Measurements from ENCODE around the gene SPATA18.
"Not testable (repeated sequence)": the region's sequence is repeated elsewhere in the genome, so short reads cannot be mapped to it uniquely, and the experiment has no call there.

Gene SPATA18

GRCh38 chr4:52054254-52054653 lies 3.1 kb downstream of the SPATA18 start:
- DNase-seq: no peak

DNA sequence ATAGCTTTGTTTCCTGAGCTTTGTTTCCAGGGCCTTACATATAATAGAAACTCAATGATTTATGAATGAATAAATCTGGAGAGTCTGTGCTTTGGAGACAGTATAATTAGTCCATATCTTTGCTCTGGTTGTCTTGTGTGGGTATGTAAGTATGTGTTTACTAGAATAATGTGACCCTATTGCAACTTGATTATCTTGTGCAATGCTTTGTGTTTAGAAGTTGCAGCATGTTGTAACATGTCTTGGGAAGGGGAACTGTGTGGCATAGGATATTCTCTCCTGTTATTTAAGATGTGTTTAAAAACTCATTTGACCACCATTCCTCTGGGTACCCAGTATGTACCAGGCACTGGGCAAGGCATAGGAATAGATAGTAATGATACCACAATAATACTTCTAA lies 6.1 kb downstream of the SPATA18 start:
- no peak for DNase-seq

DNA sequence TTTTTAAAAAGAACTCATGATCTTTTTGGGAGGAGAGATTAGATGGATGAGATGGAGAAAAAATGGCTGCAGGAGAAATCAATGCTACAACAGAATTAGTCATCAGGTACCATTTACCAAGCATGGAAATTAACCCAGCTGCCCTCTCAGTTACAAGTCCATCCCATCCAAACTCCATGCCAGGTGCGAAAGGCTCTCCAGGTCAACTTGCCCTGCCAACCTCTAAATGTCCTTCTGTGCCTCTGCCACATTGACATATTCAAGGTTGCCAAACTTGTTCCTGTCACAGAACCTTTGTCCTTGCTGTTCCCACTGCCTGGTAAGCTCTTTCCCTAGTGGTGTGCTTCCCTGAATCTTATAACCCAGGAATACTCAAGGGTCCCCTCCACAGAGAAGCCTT lies 7.2 kb downstream of the SPATA18 start:
- DNase-seq: no peak

DNA sequence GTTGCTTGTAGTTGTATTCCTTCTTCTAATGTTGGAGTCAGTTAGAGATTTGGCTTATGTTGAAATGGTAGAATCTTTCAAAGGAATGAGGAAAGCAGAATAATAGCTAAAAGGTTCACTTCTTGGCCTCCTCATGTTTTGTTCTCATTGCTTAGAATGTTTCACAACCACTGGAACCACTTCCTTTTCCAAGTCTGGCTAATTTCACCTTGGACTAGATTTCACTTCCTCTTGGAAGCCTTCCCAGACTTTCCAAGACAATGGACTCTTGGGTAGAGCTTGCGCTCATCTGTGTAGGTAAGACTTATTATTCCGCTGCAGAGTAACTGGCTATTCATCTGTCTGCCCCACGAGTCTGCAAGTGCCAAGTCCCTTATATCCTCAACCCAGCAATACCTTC lies 8.3 kb downstream of the SPATA18 start:
- no peak for DNase-seq

GRCh38 chr4:52069571-52069970 lies 18.5 kb downstream of the SPATA18 start:
- DNase-seq: no peak

GRCh38 chr4:52071791-52072546 lies 20.9 kb downstream of the SPATA18 start:
- DNase-seq: no peak

DNA sequence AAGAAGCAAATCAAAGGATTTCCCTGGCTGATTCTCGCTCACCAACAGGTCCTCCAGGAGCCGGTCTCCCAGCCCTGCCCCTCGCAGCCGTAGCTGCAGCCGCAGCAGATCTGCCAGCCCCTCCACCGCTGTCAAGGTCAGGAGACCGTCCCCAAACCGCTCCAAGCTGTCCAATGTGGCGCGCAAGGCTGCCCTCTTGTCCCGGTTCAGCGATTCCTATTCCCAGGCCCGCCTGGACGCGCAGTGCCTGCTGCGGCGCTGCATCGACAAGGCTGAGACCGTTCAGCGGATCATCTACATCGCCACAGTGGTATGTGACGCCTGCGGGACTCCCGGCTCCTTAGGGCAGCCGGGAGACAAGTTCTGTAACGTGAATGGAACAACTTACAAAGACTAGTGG lies 25.6 kb downstream of the SPATA18 start:
- DNase-seq: no peak

DNA sequence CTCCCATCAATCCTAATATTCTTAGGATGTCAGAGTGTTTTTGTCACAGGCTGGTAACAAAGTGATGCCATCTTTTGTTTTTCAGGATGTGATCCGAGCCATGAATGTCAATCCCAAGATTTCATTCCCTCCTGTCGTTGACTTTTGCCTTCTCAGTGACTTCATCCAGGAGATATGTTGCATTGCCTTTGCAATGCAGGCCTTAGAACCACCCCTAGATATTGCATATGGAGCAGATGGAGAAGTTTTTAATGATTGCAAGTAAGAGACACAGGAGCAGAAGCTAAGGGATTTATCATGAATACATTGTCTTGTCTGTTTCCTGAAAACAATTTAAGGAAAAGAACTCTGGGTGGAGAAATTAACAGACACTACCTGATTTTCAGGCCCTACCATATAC lies 28.6 kb downstream of the SPATA18 start:
- no peak for DNase-seq

DNA sequence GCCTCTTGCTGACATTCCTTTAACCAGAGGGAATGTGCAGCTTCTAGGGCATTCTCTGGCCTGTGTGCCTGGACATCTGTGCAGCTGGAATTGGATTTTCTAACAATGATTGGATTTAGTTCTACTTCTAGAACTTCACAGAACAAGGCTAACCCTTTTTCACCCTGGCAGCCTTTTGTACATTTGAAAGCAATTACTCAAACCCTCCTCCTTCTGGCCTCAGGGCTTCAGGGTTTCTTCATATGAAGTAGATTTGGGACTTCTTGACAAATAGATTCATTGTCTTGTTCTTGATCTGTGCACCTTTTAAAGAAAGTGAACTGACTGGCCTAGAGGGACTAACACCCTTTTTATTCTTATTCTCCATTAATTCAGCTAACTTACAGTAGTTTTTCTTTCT lies 30.1 kb downstream of the SPATA18 start:
- DNase-seq: no peak

DNA sequence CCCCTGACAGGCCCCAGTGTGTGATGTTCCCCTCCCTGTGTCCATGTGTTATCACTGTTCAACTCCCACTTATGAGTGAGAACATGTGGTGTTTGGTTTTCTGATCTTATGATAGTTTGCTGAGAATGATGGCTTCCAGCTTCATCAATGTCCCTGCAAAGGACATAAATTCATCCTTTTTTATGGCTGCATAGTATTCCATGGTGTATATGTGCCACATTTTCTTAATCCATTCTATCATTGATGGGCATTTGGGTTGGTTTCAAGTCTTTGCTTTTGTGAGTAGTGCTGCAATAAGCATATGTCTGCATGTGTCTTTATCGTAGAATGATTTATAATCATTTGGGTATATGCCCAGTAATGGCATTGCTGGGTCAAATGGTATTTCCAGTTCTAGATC lies 35.3 kb downstream of the SPATA18 start:
- not testable (repeated sequence) for DNase-seq

- DNase-seq: no peak
These were observed 40.7 kb downstream of the SPATA18 start for GRCh38 chr4:52091801-52092200.

DNA sequence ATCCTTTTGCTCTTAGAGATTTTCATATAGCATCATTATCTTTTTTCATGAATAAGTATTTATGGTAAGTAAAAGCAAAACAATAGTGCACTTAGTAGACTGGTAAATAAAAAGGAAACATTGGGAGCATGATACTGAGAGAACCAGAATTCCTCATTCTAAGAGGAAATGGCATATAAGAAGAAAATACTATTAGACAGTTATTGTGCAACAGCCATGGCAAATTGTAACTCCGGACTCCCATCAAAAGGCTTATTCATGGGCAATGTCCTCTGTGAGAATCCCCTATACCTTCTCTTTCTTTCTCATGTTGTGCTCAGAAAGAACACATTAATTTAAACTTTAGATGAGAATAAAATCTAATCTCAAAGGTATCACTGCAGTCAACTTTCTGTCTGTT lies 42.4 kb downstream of the SPATA18 start:
- no peak for DNase-seq

DNA sequence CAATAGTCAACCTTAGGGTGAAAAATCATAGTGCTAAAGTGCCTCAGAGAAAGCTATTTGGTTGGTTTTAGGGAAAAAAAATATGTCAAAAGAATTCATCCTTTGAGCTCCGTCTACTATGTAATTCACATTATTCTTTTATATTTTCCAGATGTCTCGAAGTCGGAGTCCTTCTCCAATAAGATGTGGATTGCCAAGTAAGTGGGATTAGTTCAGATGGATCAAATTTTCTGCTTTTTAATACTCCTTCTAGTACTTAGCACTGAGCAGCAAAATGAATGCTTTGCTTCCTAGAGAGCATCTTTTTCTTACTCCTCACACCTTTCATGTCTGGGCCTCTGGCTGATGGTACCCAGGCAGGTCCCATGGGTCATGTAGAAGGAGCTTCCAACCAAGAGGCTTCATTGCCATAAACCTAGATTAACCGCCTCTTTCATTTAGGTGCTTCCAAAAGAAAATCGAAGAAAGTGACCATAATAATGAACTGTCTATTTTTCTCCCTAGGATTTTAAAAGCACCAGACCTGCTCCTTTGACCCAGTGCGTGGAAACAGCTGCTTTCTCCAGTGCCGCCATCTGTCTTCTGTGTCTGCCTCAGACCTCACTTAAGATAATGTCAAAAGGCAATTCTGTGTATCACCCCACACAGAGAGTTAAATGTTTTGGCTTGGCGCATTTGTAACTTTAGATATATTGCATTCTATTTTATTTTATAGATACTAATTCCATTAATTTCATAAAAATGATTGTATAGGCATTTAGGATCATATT lies 43.5 kb downstream of the SPATA18 start:
- no peak for DNase-seq

- no peak for DNase-seq
These were observed 44.3 kb downstream of the SPATA18 start for GRCh38 chr4:52095374-52095773.

DNA sequence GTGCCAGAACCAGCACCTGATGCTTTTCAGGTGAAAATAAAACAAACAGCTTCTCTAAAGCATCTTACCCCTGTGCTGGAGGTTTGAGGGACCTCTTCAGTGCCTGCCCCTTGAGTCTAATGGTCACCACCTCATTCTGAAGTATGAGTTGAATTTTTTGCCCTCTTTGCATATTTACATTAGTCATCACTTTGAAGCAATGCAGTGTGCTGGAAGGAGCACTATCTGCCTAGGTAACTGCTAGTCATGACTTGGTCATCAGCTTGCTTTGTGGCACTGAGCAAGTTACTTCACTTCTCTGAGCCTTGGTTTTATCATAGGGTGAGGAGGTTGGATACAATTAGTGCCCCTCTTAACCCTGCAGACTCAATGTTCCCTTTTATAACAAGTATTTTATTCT lies 44.9 kb downstream of the SPATA18 start:
- no peak for DNase-seq

DNA sequence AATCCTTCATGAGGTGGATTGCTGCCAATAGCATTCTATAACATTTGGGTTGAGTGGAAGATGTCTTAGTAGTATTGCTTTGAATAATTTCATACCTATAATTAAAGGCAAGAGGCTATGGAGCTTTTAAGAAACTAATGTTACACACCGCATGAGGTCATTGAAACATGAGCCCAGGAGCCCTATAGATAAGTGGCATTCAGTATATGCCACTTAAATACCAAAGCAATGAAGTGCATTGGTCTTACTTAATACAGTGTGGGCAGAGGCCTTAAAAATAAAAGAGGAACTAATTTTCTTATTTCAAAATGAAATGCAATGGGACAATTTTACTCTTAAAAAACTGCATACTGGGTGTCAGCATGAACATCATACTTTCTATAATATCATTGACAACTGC lies 47.5 kb downstream of the SPATA18 start:
- no peak for DNase-seq

- DNase-seq: no peak
These were observed 48.9 kb downstream of the SPATA18 start for GRCh38 chr4:52099860-52100461.

DNA sequence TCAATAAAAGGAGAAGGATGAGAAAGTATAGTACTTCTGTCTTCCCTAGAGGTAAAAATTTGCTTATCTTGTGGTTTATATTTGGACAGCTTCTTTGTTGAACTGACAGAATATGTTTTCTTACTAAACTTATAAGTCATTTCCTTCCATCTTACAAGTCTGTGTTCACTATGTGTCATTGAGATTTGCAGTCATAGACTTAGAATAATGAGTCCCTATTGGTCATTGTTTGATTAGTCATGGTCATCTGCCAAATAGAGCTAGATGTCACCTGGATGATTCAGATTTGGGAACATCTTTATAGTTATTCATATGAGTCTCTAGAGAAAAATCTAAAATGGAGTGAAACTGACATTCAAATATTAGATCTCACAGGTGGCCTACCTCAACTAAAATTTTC lies 51.5 kb downstream of the SPATA18 start:
- DNase-seq: no peak

GRCh38 chr4:52103319-52103718 lies 52.2 kb downstream of the SPATA18 start:
- DNase-seq: no peak

DNA sequence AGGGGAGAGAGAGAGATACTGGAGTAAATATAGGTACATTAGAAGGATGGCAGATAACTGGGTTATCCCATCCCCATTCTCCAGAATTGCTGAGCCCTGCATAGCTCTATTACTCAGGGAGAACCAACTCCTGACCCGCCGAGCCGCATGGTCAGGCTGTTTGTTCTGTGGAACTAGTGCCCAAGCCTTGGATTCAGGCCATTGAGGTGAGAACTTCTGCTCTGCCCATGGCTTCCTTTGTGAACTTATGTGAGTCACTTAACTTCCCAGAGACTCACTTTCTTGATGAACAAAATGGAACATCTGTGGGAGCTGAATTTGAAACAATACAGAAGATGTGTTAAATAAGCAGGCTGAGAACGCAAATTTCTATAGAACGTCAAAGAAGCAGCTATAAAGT lies 54.2 kb downstream of the SPATA18 start:
- no peak for DNase-seq

DNA sequence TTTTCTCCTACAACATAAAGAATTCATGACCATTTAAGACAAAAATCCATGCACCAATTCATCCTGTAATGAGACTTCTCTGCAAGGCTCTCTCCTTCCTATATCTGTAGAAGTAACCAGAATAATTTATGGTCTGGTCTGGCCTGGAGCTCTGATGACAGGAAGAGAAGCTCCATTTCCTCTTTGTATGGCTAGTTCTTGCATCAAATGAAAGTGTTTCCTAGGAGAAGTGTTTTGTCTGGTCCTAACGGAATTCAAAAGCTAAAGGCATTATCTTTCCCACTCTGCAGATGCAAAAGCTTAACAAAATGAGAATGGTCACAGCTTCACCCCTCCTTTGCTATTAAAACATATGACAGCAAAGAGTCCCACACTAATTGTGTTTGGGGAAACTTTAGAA lies 55.1 kb downstream of the SPATA18 start:
- DNase-seq: no peak

- DNase-seq: no peak
These were observed 55.6 kb downstream of the SPATA18 start for GRCh38 chr4:52106660-52107059.

DNA sequence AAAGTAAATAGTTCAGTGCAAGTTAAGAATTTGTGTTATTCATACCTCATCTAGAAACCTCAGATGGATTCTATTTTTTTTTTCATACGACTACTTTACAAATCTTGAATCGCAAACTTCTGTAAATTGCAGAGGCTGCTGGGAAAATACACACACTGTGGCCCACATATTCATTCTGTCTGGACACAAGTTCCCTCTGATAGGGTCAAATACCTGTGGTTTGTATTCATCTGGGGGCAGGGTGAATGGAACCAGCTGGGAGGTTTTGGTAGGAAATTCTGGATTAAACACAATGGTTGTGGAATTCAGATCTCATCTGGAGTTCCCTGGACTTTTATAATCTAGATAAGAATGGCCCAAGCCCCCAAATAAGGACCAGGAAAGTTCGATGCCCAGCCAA lies 56.2 kb downstream of the SPATA18 start:
- DNase-seq: no peak

GRCh38 chr4:52107745-52108144 lies 56.6 kb downstream of the SPATA18 start:
- DNase-seq: no peak

All from CD4-positive, alpha-beta T cell treated with Interleukin-21 for 1 hour (primary cell).